NOMO-1 treated with dmso at 0.1 percent for 144 hours (cell line): ENCODE results near the gene UBQLN4.
"Not testable (repeated sequence)": the region's sequence is repeated elsewhere in the genome, so short reads cannot be mapped to it uniquely, and the experiment has no call there.

Source experiments
- DNase-seq: peaks from one replicate; lab custom pipeline; 2025; ENCODE audit not compliant: unreplicated experiment; lab: John Stamatoyannopoulos, UW

UBQLN4 gene

GRCh38 chr1:156062189-156062588 lies 8.6 kb upstream of the UBQLN4 start:
- DNase-seq: no peak

GRCh38 chr1:156060937-156061636 lies 7.5 kb upstream of the UBQLN4 start, which contains the start of gene RAB25:
Gene RAB25 (plus strand): TSS chr1:156061160. CDS start chr1:156061401, 241 bp downstream.
- DNase-seq: no peak

- no peak for DNase-seq
These were observed 2.8 kb upstream of the UBQLN4 start for GRCh38 chr1:156056326-156056849.

- no peak for DNase-seq
These were observed 1.9 kb upstream of the UBQLN4 start for GRCh38 chr1:156055281-156056048.

- peak; percentile 97 for DNase-seq
These were observed 1.1 kb upstream of the UBQLN4 start, which contains the start of gene LAMTOR2 for GRCh38 chr1:156054500-156055280. Gene LAMTOR2 (plus strand): TSS chr1:156054782. CDS start chr1:156054890, 108 bp downstream.

GRCh38 chr1:156052862-156053767 lies 483 bp downstream of the UBQLN4 start:
- peak; percentile 18 for DNase-seq

GRCh38 chr1:156051011-156051725 lies 2.4 kb downstream of the UBQLN4 start:
- no peak for DNase-seq

GRCh38 chr1:156050376-156050775 lies 3.2 kb downstream of the UBQLN4 start:
- no peak for DNase-seq

GRCh38 chr1:156048663-156049258 lies 4.8 kb downstream of the UBQLN4 start:
- no peak for DNase-seq

- no peak for DNase-seq
These were observed 8.5 kb downstream of the UBQLN4 start for GRCh38 chr1:156045076-156045475.

GRCh38 chr1:156042828-156043227 lies 10.8 kb downstream of the UBQLN4 start:
- DNase-seq: no peak

- DNase-seq: not testable (repeated sequence)
These were observed 18.6 kb downstream of the UBQLN4 start for GRCh38 chr1:156034991-156035390.

GRCh38 chr1:156033011-156033410 lies 20.6 kb downstream of the UBQLN4 start:
- DNase-seq: no peak

GRCh38 chr1:156026588-156026987 lies 27.0 kb downstream of the UBQLN4 start:
- no peak for DNase-seq

- DNase-seq: no peak
These were observed 27.7 kb downstream of the UBQLN4 start for GRCh38 chr1:156025876-156026275.

GRCh38 chr1:156024801-156025200 lies 28.8 kb downstream of the UBQLN4 start:
- DNase-seq: no peak

GRCh38 chr1:156021954-156022353 lies 31.6 kb downstream of the UBQLN4 start:
- DNase-seq: no peak

- DNase-seq: no peak
These were observed 32.5 kb downstream of the UBQLN4 start for GRCh38 chr1:156021093-156021428.
